Trophoblast cell (in vitro differentiated cells and primary cell): ENCODE data around the gene CGN.
"Not testable (repeated sequence)": the region's sequence is repeated elsewhere in the genome, so short reads cannot be mapped to it uniquely, and the experiment has no call there.

ENCODE experiments used
- DNase-seq, 2 donors: peaks; one replicate each; pipeline ENCODE4 v3.0.0-alpha.2; 2016
- H2AFZ ChIP-seq: 2 replicates; pipeline ENCODE4 v1.6.1; 2013; ENCODE audit warnings: low read length, moderate library complexity, mild to moderate bottlenecking; ENCODE audit not compliant: insufficient read depth, poor library complexity
- H2AK5ac ChIP-seq: 2 replicates; pipeline ENCODE4 v1.6.1; 2013; ENCODE audit warnings: mild to moderate bottlenecking, low read length
- H2BK120ac ChIP-seq: 2 replicates; pipeline ENCODE4 v1.6.1; 2013; ENCODE audit warnings: low read length, mild to moderate bottlenecking, moderate library complexity; ENCODE audit not compliant: insufficient read depth, poor library complexity
- H2BK12ac ChIP-seq: 2 replicates; pipeline ENCODE4 v1.6.1; 2013; ENCODE audit warnings: mild to moderate bottlenecking, low read length, moderate library complexity
- H2BK5ac ChIP-seq: 2 replicates; pipeline ENCODE4 v1.6.1; 2013; ENCODE audit warnings: low read length, low read depth, moderate library complexity, mild to moderate bottlenecking; ENCODE audit not compliant: poor library complexity
- H3K14ac ChIP-seq: 2 replicates; pipeline ENCODE4 v1.6.1; 2013; ENCODE audit warnings: mild to moderate bottlenecking, low read length
- H3K18ac ChIP-seq: 2 replicates; pipeline ENCODE4 v1.6.1; 2013; ENCODE audit warnings: mild to moderate bottlenecking, low read length
- H3K23ac ChIP-seq: 2 replicates; pipeline ENCODE4 v1.6.1; 2013; ENCODE audit warnings: low read length
- H3K27ac ChIP-seq: 2 replicates; pipeline ENCODE4 v1.5.1; 2013; ENCODE audit warnings: low read depth, mild to moderate bottlenecking, inconsistent platforms, low read length, moderate library complexity
- H3K27me3 ChIP-seq: 2 replicates; pipeline ENCODE4 v1.6.1; 2013; ENCODE audit warnings: inconsistent platforms, mild to moderate bottlenecking, low read length, moderate library complexity; ENCODE audit not compliant: insufficient read depth
- H3K36me3 ChIP-seq, 2 experiments: 1 replicate in 1 of 2; 2 replicates in 1 of 2; pipeline ENCODE4 v1.6.1; 2013; ENCODE audit warnings: low read length in 2 of 2, mild to moderate bottlenecking in 2 of 2, moderate library complexity in 1 of 2; ENCODE audit not compliant: insufficient read depth in 2 of 2, control insufficient read depth in 1 of 2
- H3K4ac ChIP-seq: 2 replicates; pipeline ENCODE4 v1.6.1; 2013; ENCODE audit warnings: low read depth, mild to moderate bottlenecking, low read length, moderate library complexity
- H3K4me1 ChIP-seq, 2 experiments: 1 replicate in 1 of 2; 2 replicates in 1 of 2; pipeline ENCODE4 v1.6.1; 2013; ENCODE audit warnings: low read length in 2 of 2, mild to moderate bottlenecking in 2 of 2, moderate library complexity in 1 of 2; ENCODE audit not compliant: insufficient read depth in 2 of 2, control insufficient read depth in 1 of 2
- H3K4me2 ChIP-seq: 2 replicates; pipeline ENCODE4 v1.6.1; 2013; ENCODE audit warnings: inconsistent platforms, mild to moderate bottlenecking, low read length, moderate library complexity
- H3K4me3 ChIP-seq: 2 replicates; pipeline ENCODE4 v1.5.1; 2013; ENCODE audit warnings: mild to moderate bottlenecking, low read depth, low read length, inconsistent platforms
- H3K79me1 ChIP-seq: one replicate; pipeline ENCODE4 v1.6.1; 2013; ENCODE audit warnings: low read length
- H3K79me2 ChIP-seq: 2 replicates; pipeline ENCODE4 v1.6.1; 2013; ENCODE audit warnings: low read length, mild to moderate bottlenecking; ENCODE audit not compliant: control insufficient read depth, insufficient read depth, poor library complexity
- H3K9ac ChIP-seq: 2 replicates; pipeline ENCODE4 v1.6.1; 2013; ENCODE audit warnings: mild to moderate bottlenecking, low read length
- H3K9me3 ChIP-seq: 2 replicates; pipeline ENCODE4 v1.6.1; 2013; ENCODE audit warnings: low read depth, mild to moderate bottlenecking, control low read depth, inconsistent platforms, low read length; ENCODE audit not compliant: insufficient read depth
- H4K12ac ChIP-seq: 2 replicates; pipeline ENCODE4 v1.6.1; 2013; ENCODE audit warnings: low read depth, mild to moderate bottlenecking, low read length, moderate library complexity
- H4K8ac ChIP-seq: 2 replicates; pipeline ENCODE4 v1.6.1; 2013; ENCODE audit warnings: low read depth, mild to moderate bottlenecking, low read length, moderate library complexity
- H4K91ac ChIP-seq: one replicate; pipeline ENCODE4 v1.6.1; 2013; ENCODE audit warnings: low read depth, mild to moderate bottlenecking, low read length, moderate library complexity
- WGBS: extraction: QIAGEN DNeasy Blood & Tissue Kit; methylation state at CpG from one replicate; pipeline ENCODE4 v1.1.7; 2013; ENCODE audit warnings: missing lambda C conversion rate; ENCODE audit not compliant: insufficient read length, insufficient coverage; ENCODE audit errors: extremely low coverage; 5-methylcytosine and 5-hydroxymethylcytosine counted together

The CGN gene

GRCh38 chr1:151519667-151520066 lies 8.5 kb downstream of the CGN start:
- Histone ChIP-seq H2BK120ac (no peak overlapping the region), H3K18ac (no peak overlapping the region), H3K4me3 (no peak overlapping the region), H3K23ac (no peak overlapping the region), H3K4me2 (no peak overlapping the region), H4K12ac (no peak overlapping the region), H2AFZ (no peak overlapping the region), H3K9me3 (no peaks in the 10 kb centered on the region), H3K27me3 (no peaks in the 10 kb centered on the region), H4K91ac (no peak overlapping the region), H3K79me2 (peaks cover 9% of the 10 kb centered on the region), H3K36me3 (peaks cover 25 to 31% of the 10 kb centered on the region in 2 experiments), H3K4ac (no peak overlapping the region), H2AK5ac (no peak overlapping the region), H3K27ac (no peak overlapping the region), H3K4me1 (peaks cover 14 to 19% of the 10 kb centered on the region in 2 experiments), H2BK5ac (no peak overlapping the region), H3K9ac (no peak overlapping the region), H2BK12ac (no peak overlapping the region), H4K8ac (no peak overlapping the region), H3K79me1 (peaks cover 15% of the 10 kb centered on the region), H3K14ac (no peak overlapping the region)
- no peak for DNase-seq
- WGBS = no CpG with 5 or more reads among the region's 2 CpGs

GRCh38 chr1:151520359-151520758 lies 9.2 kb downstream of the CGN start:
- Histone ChIP-seq H3K4ac (no peak overlapping the region), H3K23ac (no peak overlapping the region), H3K27ac (no peak overlapping the region), H3K27me3 (no peaks in the 10 kb centered on the region), H3K4me2 (no peak overlapping the region), H2BK12ac (no peak overlapping the region), H3K9ac (peak overlapping the region; percentile 4), H3K18ac (no peak overlapping the region), H3K14ac (no peak overlapping the region), H3K79me1 (peaks cover 13% of the 10 kb centered on the region), H4K91ac (no peak overlapping the region), H2BK120ac (no peak overlapping the region), H3K9me3 (no peaks in the 10 kb centered on the region), H2BK5ac (no peak overlapping the region), H4K8ac (no peak overlapping the region), H3K36me3 (peaks cover 31 to 38% of the 10 kb centered on the region in 2 experiments), H3K4me1 (peaks cover 14 to 15% of the 10 kb centered on the region in 2 experiments), H3K79me2 (peaks cover 9% of the 10 kb centered on the region), H2AK5ac (no peak overlapping the region), H3K4me3 (no peak overlapping the region), H4K12ac (no peak overlapping the region), H2AFZ (no peak overlapping the region)
- no peak for DNase-seq
- WGBS = no CpG with 5 or more reads among the region's 4 CpGs

- not testable (repeated sequence) for H3K4me2 ChIP-seq, H3K9ac ChIP-seq, H3K4ac ChIP-seq, H3K4me1 ChIP-seq, H3K14ac ChIP-seq, H3K79me1 ChIP-seq, H3K4me3 ChIP-seq, H3K27me3 ChIP-seq, H2AFZ ChIP-seq, H3K79me2 ChIP-seq, DNase-seq, H4K12ac ChIP-seq, H3K23ac ChIP-seq, H3K18ac ChIP-seq, H2BK12ac ChIP-seq, H3K27ac ChIP-seq, H4K8ac ChIP-seq, H2AK5ac ChIP-seq, H2BK120ac ChIP-seq, H4K91ac ChIP-seq, H2BK5ac ChIP-seq, H3K9me3 ChIP-seq
- WGBS = no CpG with 5 or more reads among the region's 7 CpGs
- peaks cover 45 to 47% of the 10 kb centered on the region in 2 experiments for H3K36me3 ChIP-seq
Measured at GRCh38 chr1:151522427-151522826, 11.2 kb downstream of the CGN start.

GRCh38 chr1:151523326-151523725 lies 12.1 kb downstream of the CGN start:
- Histone ChIP-seq H4K91ac (no peak overlapping the region), H3K14ac (no peak overlapping the region), H2AFZ (no peak overlapping the region)

More at GRCh38 chr1:151523326-151523725, 12.1 kb downstream of the CGN start:
- Histone ChIP-seq H3K4ac (no peak overlapping the region), H2BK12ac (no peak overlapping the region), H2BK120ac (no peak overlapping the region), H3K18ac (no peak overlapping the region), H3K4me1 (peaks cover 7 to 8% of the 10 kb centered on the region in 2 experiments), H3K23ac (no peak overlapping the region), H3K27ac (no peak overlapping the region), H3K36me3 (peaks cover 46 to 47% of the 10 kb centered on the region in 2 experiments), H3K4me3 (no peak overlapping the region), H2AK5ac (no peak overlapping the region), H3K27me3 (no peaks in the 10 kb centered on the region), H3K79me2 (peaks cover 7% of the 10 kb centered on the region), H4K12ac (no peak overlapping the region), H3K79me1 (peaks cover 4% of the 10 kb centered on the region), H4K8ac (no peak overlapping the region), H2BK5ac (no peak overlapping the region), H3K9ac (no peak overlapping the region), H3K4me2 (no peak overlapping the region), H3K9me3 (no peaks in the 10 kb centered on the region)
- DNase-seq = no peak
- no CpG with 5 or more reads among the region's 5 CpGs for WGBS
